Fibroblast of villous mesenchyme (primary cell): Measurements from ENCODE around the gene RIMBP3B. TPM values are rescaled to one million over a fixed set of nuclear protein-coding genes. Genes with fewer than 3 reads are reported as not detected.
"Not testable (repeated sequence)": the region's sequence is repeated elsewhere in the genome, so short reads cannot be mapped to it uniquely, and the experiment has no call there.

Experiments used
- DNase-seq: peaks from one replicate; pipeline ENCODE4 v3.0.0-alpha.2; 2010; ENCODE audit warnings: low read depth
- H3K4me3 ChIP-seq: 2 replicates; pipeline ENCODE4 v1.5.1; 2011; ENCODE audit warnings: low read depth, mild to moderate bottlenecking, low read length
- small RNA-seq: library from RNA; depleted of rRNA; stranded (forward); fragments of <200 nt; gene quantifications from one replicate; pipeline ENCODE3, GENCODE V24; 2012
- total RNA-seq: library from RNA; depleted of rRNA; stranded (reverse); fragments of >200 nt; gene quantifications from 2 replicates; pipeline ENCODE4 v1.2.3, GENCODE V29; 2012

Gene RIMBP3B
- total RNA-seq, 1 donor, result under 0.01 TPM

- not testable (repeated sequence) for H3K4me3 ChIP-seq, DNase-seq
Measured at GRCh38 chr22:21402763-21403314, 19.3 kb downstream of the RIMBP3B start.

- not testable (repeated sequence) for DNase-seq
Measured at GRCh38 chr22:21407139-21407538, 23.6 kb downstream of the RIMBP3B start.

GRCh38 chr22:21407792-21408191, 24.2 kb downstream of the RIMBP3B start:
- not testable (repeated sequence) for H3K4me3 ChIP-seq, DNase-seq

More at GRCh38 chr22:21407139-21407538, 23.6 kb downstream of the RIMBP3B start:
- not testable (repeated sequence) for H3K4me3 ChIP-seq

GRCh38 chr22:21416375-21416774, 32.8 kb downstream of the RIMBP3B start:
- DNase-seq, H3K4me3 ChIP-seq: not testable (repeated sequence)

GRCh38 chr22:21417227-21417746, 33.7 kb downstream of the RIMBP3B start, which contains the start of gene HIC2:
Gene HIC2, plus strand, starts transcription at chr22:21417371. Its CDS starts 25,461 bp downstream, at chr22:21442832.
- DNase-seq, result not testable (repeated sequence)
- peak within 1 kb of the TSS; percentile 58 for H3K4me3 ChIP-seq

- not testable (repeated sequence) for DNase-seq
Measured at GRCh38 chr22:21417853-21418252, 34.3 kb downstream of the RIMBP3B start.

GRCh38 chr22:21418974-21419638, 35.6 kb downstream of the RIMBP3B start:
- not testable (repeated sequence) for DNase-seq, H3K4me3 ChIP-seq

More at GRCh38 chr22:21417853-21418252, 34.3 kb downstream of the RIMBP3B start:
- peak overlapping the region; percentile 58 for H3K4me3 ChIP-seq

- DNase-seq, H3K4me3 ChIP-seq: not testable (repeated sequence)
Measured at GRCh38 chr22:21420180-21420763, 36.7 kb downstream of the RIMBP3B start.

- DNase-seq, H3K4me3 ChIP-seq: not testable (repeated sequence)
Measured at GRCh38 chr22:21424084-21424709, 40.6 kb downstream of the RIMBP3B start.

GRCh38 chr22:21434378-21435233, 51.1 kb downstream of the RIMBP3B start:
- H3K4me3 ChIP-seq, DNase-seq: not testable (repeated sequence)

GRCh38 chr22:21435998-21436810, 52.7 kb downstream of the RIMBP3B start:
- not testable (repeated sequence) for H3K4me3 ChIP-seq, DNase-seq

GRCh38 chr22:21438013-21438412, 54.5 kb downstream of the RIMBP3B start:
- not testable (repeated sequence) for H3K4me3 ChIP-seq, DNase-seq

Small RNAs within 50 kb of the gene (small RNA-seq; reads per million reads assigned to genes)
- gene RF00492, result not detected
- not detected for gene RN7SKP63

Other genes with a start within 250 kb of the RIMBP3B start
- gene HIC2, start 33.6 kb downstream of the RIMBP3B start, total RNA-seq, result 2.9 and 3.0 TPM in 2 replicates
- 0.97 and 1.7 TPM in 2 replicates for gene TMEM191C, start 83.6 kb downstream of the RIMBP3B start, total RNA-seq
- 0.43 and 0.64 TPM in 2 replicates for gene RIMBP3C, start 167.7 kb downstream of the RIMBP3B start, total RNA-seq
- gene UBE2L3, start 184.0 kb downstream of the RIMBP3B start, total RNA-seq, result 43.5 and 56.1 TPM in 2 replicates
- gene YDJC, start 246.3 kb downstream of the RIMBP3B start, total RNA-seq, result 19.0 and 27.1 TPM in 2 replicates
- 0.32 and 0.43 TPM in 2 replicates for gene CCDC116, start 249.0 kb downstream of the RIMBP3B start, total RNA-seq